Panc1 (cell line): ENCODE measurements around the gene CCND1. TPM values are rescaled to one million over a fixed set of nuclear protein-coding genes. Genes with fewer than 3 reads are reported as not detected.
A peak's percentile ranks its signal among the peaks of the same experiment; 100 is the strongest.

Source experiments
- ATAC-seq: fragments of 200-7000 bp; cut with Tn5 transposase; 2 replicates; pipeline ENCODE4 v1.9.1; 2020; ENCODE audit warnings: mild to moderate bottlenecking, moderate library complexity
- BruUV-seq: library from RNA; stranded (reverse); fragments of 400-500 nt; replicated peaks from 2 replicates; lab custom pipeline; 2021; lab: Mats Ljungman, UMichigan
- CTCF ChIA-PET: fragments of 300-600 bp; sonication (Branson Sonifier 250); formaldehyde crosslinking; loops from one replicate; lab custom pipeline; 2022; ENCODE audit warnings: antibody characterized with exemption; lab: Charles Lee
- POLR2A ChIA-PET: fragments of 300-600 bp; sonication (Branson Sonifier 250); formaldehyde crosslinking; loops from one replicate; lab custom pipeline; 2022; ENCODE audit warnings: antibody characterized with exemption; lab: Charles Lee
- DNase-seq: peaks from one replicate; pipeline ENCODE4 v3.0.0-alpha.2; 2010; ENCODE audit warnings: low read depth, low spot score
- H3K27ac ChIP-seq: 2 replicates; pipeline ENCODE4 v1.5.1; 2011; ENCODE audit warnings: mild to moderate bottlenecking, low read length, inconsistent platforms
- H3K27me3 ChIP-seq: fragments of 200-500 bp; sonication (Bioruptor generic); 2 replicates; pipeline ENCODE4 v1.6.0; 2014; ENCODE audit warnings: low read length, inconsistent platforms; ENCODE audit not compliant: control insufficient read depth, insufficient read depth
- H3K36me3 ChIP-seq: fragments of 200-500 bp; sonication (Bioruptor generic); 2 replicates; pipeline ENCODE4 v1.5.1; 2014; ENCODE audit warnings: inconsistent platforms, mild to moderate bottlenecking, low read length, moderate library complexity; ENCODE audit not compliant: control insufficient read depth, insufficient read depth
- H3K4me1 ChIP-seq: 2 replicates; pipeline ENCODE4 v1.5.1; 2011; ENCODE audit warnings: inconsistent platforms, mild to moderate bottlenecking, low read length, moderate library complexity; ENCODE audit not compliant: control insufficient read depth, insufficient read depth
- H3K4me3 ChIP-seq, 2 experiments: 2 replicates each; pipeline ENCODE4 v1.5.1; 2011 to 2012; ENCODE audit warnings: low read depth in 2 of 2, low read length in 2 of 2, mild to moderate bottlenecking in 2 of 2, inconsistent platforms in 1 of 2, moderate library complexity in 1 of 2
- H3K9me3 ChIP-seq: fragments of 200-500 bp; sonication (Bioruptor generic); 2 replicates; pipeline ENCODE4 v1.5.1; 2014; ENCODE audit warnings: low read depth, mild to moderate bottlenecking, inconsistent platforms, low read length, moderate library complexity; ENCODE audit not compliant: control insufficient read depth, insufficient read depth
- CTCF ChIP-seq: fragments of 450-650 bp; IDR thresholded peaks from 2 replicates; pipeline ENCODE4 v1.5.1; 2017; ENCODE audit warnings: mild to moderate bottlenecking
- POLR2AphosphoS5 ChIP-seq: IDR thresholded peaks from 2 replicates; pipeline ENCODE4 v1.6.1; 2012; ENCODE audit warnings: mild to moderate bottlenecking, low read depth, low read length, moderate library complexity
- REST ChIP-seq, 2 experiments: IDR thresholded peaks; 2 replicates each; pipeline ENCODE4 v1.6.1; 2011 to 2012; ENCODE audit warnings: low read depth in 2 of 2, control low read depth in 1 of 2, low read length in 1 of 2, mild to moderate bottlenecking in 1 of 2, moderate library complexity in 1 of 2; ENCODE audit not compliant: insufficient read depth in 1 of 2
- SIN3A ChIP-seq: IDR thresholded peaks from 2 replicates; pipeline ENCODE4 v1.6.1; 2012; ENCODE audit warnings: low read depth, mild to moderate bottlenecking, low read length, moderate library complexity, borderline replicate concordance; ENCODE audit not compliant: insufficient read depth
- TCF7L2 ChIP-seq: IDR thresholded peaks from 2 replicates; pipeline ENCODE4 v1.6.1; 2011; ENCODE audit warnings: mild to moderate bottlenecking, low read depth, low read length, inconsistent platforms
- in situ Hi-C: cut with HindIII; loops from 2 replicates; pipeline ENCODE4 v1.10.0; 2016; ENCODE audit warnings: low sequenced_read_pairs, low pct_unique_long_range_greater_than_20kb
- intact Hi-C: fragments of 100-400 bp; cut with micrococcal nuclease; formaldehyde crosslinking; loops from one replicate; pipeline ENCODE4 v1.10.0; 2022; ENCODE audit not compliant: unreplicated experiment
- total RNA-seq: library from RNA; stranded (reverse); gene quantifications from one replicate; pipeline ENCODE4 v1.2.1, GENCODE V29; 2021; ENCODE audit not compliant: unreplicated experiment

CCND1 gene
- total RNA-seq, 1 experiment from 2014 or later = 259 TPM

DNA sequence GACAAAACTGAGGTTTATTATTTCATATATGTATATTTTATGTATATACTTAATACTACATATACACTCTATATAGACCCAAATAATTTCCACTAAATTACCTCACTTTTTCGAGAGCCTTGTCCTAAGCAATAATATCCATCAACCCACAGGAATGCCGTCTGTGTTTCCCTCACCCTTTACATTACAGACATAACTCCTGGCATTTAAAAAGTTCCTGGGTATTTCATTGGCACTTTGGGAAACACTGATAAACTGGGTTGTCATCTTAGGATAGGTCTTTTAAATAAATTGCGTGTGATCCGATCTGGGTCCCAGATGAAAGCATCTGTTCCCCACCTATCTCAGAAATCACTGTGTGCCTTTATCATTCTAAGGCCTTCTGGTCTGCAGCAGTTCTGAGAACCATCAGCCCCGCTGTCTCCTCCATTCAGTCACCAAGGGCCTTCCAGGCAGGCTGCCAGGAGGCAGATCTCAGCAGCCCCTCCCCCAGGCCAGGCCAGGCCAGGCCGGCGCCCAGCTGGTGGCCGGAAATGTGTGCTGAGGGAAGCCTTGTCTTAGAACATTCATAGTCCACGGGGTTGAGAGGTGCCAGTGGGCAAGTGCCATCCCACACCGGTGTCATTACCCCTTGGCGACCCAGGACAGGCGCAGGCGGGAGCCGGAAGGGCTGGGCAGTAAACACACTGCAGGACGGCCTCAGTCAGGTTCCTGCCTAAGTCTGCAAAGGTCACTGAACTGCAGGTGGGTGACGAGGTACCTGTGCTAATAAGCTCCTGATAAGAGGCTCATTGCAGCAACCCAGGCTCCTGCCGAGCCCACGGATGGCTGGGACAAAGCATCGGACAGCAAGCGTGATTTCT lies 59.6 kb downstream of the CCND1 start:
- Histone ChIP-seq H3K27ac (no peak overlapping the region), H3K4me1 (peaks cover 7% of the 10 kb centered on the region), H3K36me3 (no peaks in the 10 kb centered on the region), H3K27me3 (peaks cover 3% of the 10 kb centered on the region; the same call in 1 of the 2 replicates), H3K9me3 (no peaks in the 10 kb centered on the region), H3K4me3 (no peak overlapping the region)
- no TSS peak for BruUV-seq
- ATAC-seq (peak; percentile 50; the same call in 1 of the 2 replicates), DNase-seq (no peak)
- intact Hi-C loops (loop anchor here (5.0 kb wide), 1 partner anchor 102 kb away; no protein-coding TSS in a partner anchor), in situ Hi-C loops (no loop called here)
- POLR2A ChIA-PET = no interaction called here
- TF ChIP-seq POLR2AphosphoS5 = no peak
- no peak for TF ChIP-seq TCF7L2
- no peak for TF ChIP-seq SIN3A
- TF ChIP-seq CTCF = no peak
- no peak for TF ChIP-seq REST (IDR thresholded peaks at IDR 0.05; ENCODE audit: insufficient read depth in 1 of 2, low read depth in 2 of 2, low read length in 1 of 2)
- CTCF ChIA-PET = no interaction called here

DNA sequence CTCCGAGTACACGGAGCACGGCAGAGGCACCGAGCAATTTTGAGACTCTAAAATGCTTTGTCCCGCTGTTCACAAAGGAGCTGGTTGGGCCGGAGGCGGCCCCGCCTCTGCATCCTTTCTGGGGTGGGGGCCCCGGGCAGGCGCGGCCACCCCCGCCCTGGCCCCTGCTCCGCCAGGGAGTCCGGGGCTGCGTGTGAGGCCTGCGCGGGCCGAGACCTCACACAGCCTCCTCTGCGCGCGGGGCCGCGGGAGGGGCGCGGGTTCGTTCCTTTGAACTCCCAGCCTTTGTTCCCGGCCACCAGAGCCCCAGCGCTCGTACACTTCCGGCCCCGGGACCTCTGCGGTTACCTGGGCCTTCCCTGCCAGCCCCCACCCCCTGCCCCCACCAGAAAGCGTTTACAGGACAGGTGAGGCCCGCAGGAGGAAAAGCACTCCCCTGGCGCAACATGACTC lies 61.3 kb downstream of the CCND1 start:
- ATAC-seq = no peak
- TF ChIP-seq TCF7L2 (no peak), SIN3A (no peak), POLR2AphosphoS5 (no peak), CTCF (no peak), REST (IDR thresholded peaks at IDR 0.05; ENCODE audit: insufficient read depth in 1 of 2, low read depth in 2 of 2, low read length in 1 of 2) (no peak)
- Histone ChIP-seq H3K27me3 (peaks cover 3% of the 10 kb centered on the region; the same call in 1 of the 2 replicates), H3K27ac (no peak overlapping the region), H3K9me3 (no peaks in the 10 kb centered on the region), H3K4me3 (no peak overlapping the region), H3K36me3 (no peaks in the 10 kb centered on the region), H3K4me1 (peaks cover 7% of the 10 kb centered on the region)
- no TSS peak for BruUV-seq
- in situ Hi-C loops (no loop called here), intact Hi-C loops (loop anchor here (5.0 kb wide), 1 partner anchor 100 kb away; no protein-coding TSS in a partner anchor)
- ChIA-PET CTCF (interaction anchor here (0.6 kb wide), 1 partner anchor 51 kb away, joined by 4 read pairs; no protein-coding TSS in a partner anchor), POLR2A (no interaction called here)
- no peak for DNase-seq
